Pancreas (tissue), 10 donors: ENCODE results near the gene ADAMTSL1. TPM values are rescaled to one million over a fixed set of nuclear protein-coding genes. Genes with fewer than 3 reads are reported as not detected.

Experiments used
- ATAC-seq, 4 donors: fragments of 200-7000 bp; cut with Tn5 transposase; one replicate each; pipeline versions ENCODE4 v1.8.0 to v1.9.1; 2020; ENCODE audit warnings: mild to moderate bottlenecking in 4 of 4, moderate library complexity in 4 of 4
- DNase-seq, 6 donors: peaks; one replicate each; pipeline ENCODE4 v3.0.0-alpha.2; 2020
- FAIRE-seq: peaks from 2 replicates; lab custom pipeline; 2012; peaks lifted over from hg19 to GRCh38; lab: Jason Lieb, UNC
- H3K27ac ChIP-seq, 4 donors: fragments of 200-600 bp; sonication (generic); 1 replicate in 3 of 4; 2 replicates in 1 of 4; pipeline versions ENCODE4 v1.5.0 to v1.8.0; 2020
- H3K27me3 ChIP-seq, 4 donors: fragments of 200-600 bp; one replicate each; pipeline ENCODE4 v1.8.0; 2021
- H3K36me3 ChIP-seq, 3 donors: fragments of 200-600 bp; sonication (generic) in 1 of 3; one replicate each; pipeline versions ENCODE4 v1.5.0 to v1.8.0; 2020 to 2021
- H3K4me1 ChIP-seq, 3 donors: fragments of 200-600 bp; one replicate each; pipeline ENCODE4 v1.8.0; 2021
- H3K4me3 ChIP-seq, 4 donors: fragments of 200-600 bp; sonication (generic) in 2 of 4; one replicate each; pipeline versions ENCODE4 v1.5.0 to v1.8.0; 2020 to 2021
- H3K9me3 ChIP-seq, 4 donors: fragments of 200-600 bp; one replicate each; pipeline ENCODE4 v1.8.0; 2021
- WGBS, 2 donors: extraction: QIAGEN DNeasy Blood & Tissue Kit; methylation state at CpG; one replicate each; pipeline ENCODE4 v1.1.7; 2013; 5-methylcytosine and 5-hydroxymethylcytosine counted together
- intact Hi-C, 3 donors: fragments of 100-400 bp; cut with DNase I; formaldehyde crosslinking; loops; one replicate each; pipeline versions ENCODE4 v1.11.1 to v1.14.2; 2022
- polyA plus RNA-seq, 2 donors: library from polyadenylated mRNA; stranded (reverse); fragments of 200-250 nt; gene quantifications; one replicate each; pipeline ENCODE4 v1.2.3, GENCODE V29; 2013
- total RNA-seq, 6 donors: library from RNA; stranded (reverse); fragmentation: NEBNext Ultra II Directional in 4 of 6; extraction: Animal tissue kit (Norgen Biotek cat#: 25700) in 4 of 6; gene quantifications; one replicate each; pipeline versions ENCODE4 v1.2.1 to v1.2.4, GENCODE V29; 2021 to 2023
- TF ChIP-seq, protein P1 (sequence below), 4 donors: fragments of 200-600 bp; sonication (generic) in 3 of 4; IDR thresholded peaks; one replicate each; pipeline versions ENCODE4 v1.5.0 to v1.8.0; 2021; ENCODE audit warnings: antibody characterized with exemption in 4 of 4
- donor health status: healthy with polysubstance abuse.
- donor health status: DM: no; HTN: no; CAD: no; lungs with moderate emphysema.
- donor health status: DM: no; HTN: no; CAD: no.
- donor health status: control.
- donor health status: control.
- donor health status: Bipolar disorder and iron deficiency.
- donor health status: DM: yes; HTN: yes; CAD: no.
- donor health status: DM: no; HTN: no; CAD: no.
- donor health status: DM: no; HTN: no; CAD: no.
- donor health status: DM: yes; HTN: yes; CAD: no.

ADAMTSL1 gene
- total and polyA plus RNA-seq, 8 donors = 0.24 to 2.1 (median 0.67) TPM

DNA sequence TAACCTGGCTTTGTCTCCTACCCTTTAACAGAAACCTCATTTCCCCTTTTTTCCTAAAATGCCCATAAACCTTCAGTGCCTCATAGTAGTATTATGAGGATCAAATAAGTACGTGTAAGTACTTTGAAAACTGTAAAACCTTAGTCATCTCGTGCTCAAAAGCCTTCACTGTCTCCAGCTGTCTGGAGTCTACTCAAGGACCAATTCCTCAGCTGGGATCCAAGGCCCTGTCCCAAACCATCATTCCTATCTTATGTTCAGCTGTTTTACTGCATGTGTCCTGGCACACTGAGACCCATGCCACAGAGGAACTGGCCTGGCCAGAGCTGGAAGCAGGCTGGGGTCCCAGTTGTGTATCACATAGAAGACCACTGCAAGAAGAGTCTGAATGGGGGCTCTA, 15.9 kb downstream of the ADAMTSL1 start:
- TF ChIP-seq, protein P1, sequence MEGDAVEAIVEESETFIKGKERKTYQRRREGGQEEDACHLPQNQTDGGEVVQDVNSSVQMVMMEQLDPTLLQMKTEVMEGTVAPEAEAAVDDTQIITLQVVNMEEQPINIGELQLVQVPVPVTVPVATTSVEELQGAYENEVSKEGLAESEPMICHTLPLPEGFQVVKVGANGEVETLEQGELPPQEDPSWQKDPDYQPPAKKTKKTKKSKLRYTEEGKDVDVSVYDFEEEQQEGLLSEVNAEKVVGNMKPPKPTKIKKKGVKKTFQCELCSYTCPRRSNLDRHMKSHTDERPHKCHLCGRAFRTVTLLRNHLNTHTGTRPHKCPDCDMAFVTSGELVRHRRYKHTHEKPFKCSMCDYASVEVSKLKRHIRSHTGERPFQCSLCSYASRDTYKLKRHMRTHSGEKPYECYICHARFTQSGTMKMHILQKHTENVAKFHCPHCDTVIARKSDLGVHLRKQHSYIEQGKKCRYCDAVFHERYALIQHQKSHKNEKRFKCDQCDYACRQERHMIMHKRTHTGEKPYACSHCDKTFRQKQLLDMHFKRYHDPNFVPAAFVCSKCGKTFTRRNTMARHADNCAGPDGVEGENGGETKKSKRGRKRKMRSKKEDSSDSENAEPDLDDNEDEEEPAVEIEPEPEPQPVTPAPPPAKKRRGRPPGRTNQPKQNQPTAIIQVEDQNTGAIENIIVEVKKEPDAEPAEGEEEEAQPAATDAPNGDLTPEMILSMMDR (IDR thresholded peaks at IDR 0.05) = no peak
- no peak overlapping the region for H3K27ac ChIP-seq
- no peak for ATAC-seq
- no peaks in the 10 kb centered on the region for H3K9me3 ChIP-seq
- H3K4me3 ChIP-seq = no peak overlapping the region
- WGBS, 2 donors = 58 to 61% methylated on average over 2 of the region's 2 CpGs
- no peak for DNase-seq
- no peaks in the 10 kb centered on the region for H3K36me3 ChIP-seq
- intact Hi-C loops = no loop called here
- no peak for FAIRE-seq
- H3K27me3 ChIP-seq = no peaks in the 10 kb centered on the region
- no peaks in the 10 kb centered on the region for H3K4me1 ChIP-seq

DNA sequence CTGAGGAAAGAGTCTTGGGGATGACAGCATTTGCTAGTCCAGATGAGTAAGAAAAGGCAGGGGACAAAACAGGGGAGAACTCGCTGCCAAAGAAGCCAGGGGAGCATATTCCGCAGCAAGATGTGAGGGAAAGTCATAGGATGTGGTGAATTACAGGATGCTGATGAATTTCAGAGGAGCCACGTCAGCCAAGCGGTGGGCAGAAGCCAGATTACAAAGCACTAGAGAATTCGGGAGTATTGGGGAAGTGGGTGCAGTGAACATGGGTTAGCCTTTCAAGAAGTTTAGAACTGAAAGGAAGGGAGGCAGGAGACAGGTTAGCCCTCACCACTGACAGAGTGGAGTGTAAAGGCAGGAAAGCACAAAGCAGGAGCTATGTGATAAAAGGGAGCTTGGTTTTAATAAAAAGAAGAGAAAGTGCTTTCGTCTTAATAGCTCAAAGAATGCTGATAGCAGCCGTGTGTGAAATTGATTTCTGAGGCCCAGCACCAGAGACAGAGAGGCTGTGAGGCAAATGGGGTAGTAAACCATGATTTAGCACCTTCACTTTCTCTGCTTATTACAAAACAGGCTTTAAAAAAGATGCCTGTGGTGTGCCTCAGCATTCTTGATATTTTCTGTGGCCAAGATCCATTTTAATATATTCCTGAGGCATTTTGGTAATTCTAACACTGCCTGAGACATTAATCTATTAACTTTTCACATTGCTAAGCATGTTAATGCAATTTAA, 16.9 kb downstream of the ADAMTSL1 start:
- no peaks in the 10 kb centered on the region for H3K9me3 ChIP-seq
- H3K36me3 ChIP-seq = no peaks in the 10 kb centered on the region
- WGBS, 2 donors = 48 to 49% methylated on average over 7 of the region's 7 CpGs
- no peaks in the 10 kb centered on the region for H3K27me3 ChIP-seq
- ATAC-seq = peak in 3 of 4 donors; percentile 15 to 46 (median 46)
- no peak for FAIRE-seq
- H3K27ac ChIP-seq = peak overlapping the region in 1 of 4 donors; percentile 24
- TF ChIP-seq, protein P1 (IDR thresholded peaks at IDR 0.05) = no peak
- no peak for DNase-seq
- H3K4me3 ChIP-seq = no peak overlapping the region
- no peaks in the 10 kb centered on the region for H3K4me1 ChIP-seq
- intact Hi-C loops = no loop called here

DNA sequence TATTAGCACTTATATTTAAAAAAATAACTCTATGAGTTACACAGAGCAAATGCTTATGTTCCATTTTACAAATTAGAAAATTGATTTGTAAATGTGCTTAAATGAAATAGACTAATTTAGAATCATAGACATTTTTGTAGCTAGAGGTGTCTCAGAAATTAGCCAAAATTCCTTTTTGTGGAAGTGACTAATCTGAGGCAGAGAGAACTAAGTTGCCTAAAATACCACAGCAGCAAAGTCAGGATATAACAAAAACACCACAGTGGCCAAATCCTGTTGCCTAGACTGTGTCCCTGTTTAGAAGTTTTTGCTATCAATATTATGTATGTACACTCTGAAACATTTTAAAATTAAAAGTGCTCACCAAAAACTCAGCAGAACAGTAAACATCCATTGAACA, 18.7 kb downstream of the ADAMTSL1 start:
- Histone ChIP-seq H3K4me1 (no peaks in the 10 kb centered on the region), H3K27me3 (no peaks in the 10 kb centered on the region), H3K4me3 (no peak overlapping the region), H3K36me3 (no peaks in the 10 kb centered on the region), H3K9me3 (no peaks in the 10 kb centered on the region), H3K27ac (no peak overlapping the region)
- DNase-seq (no peak), ATAC-seq (no peak), FAIRE-seq (no peak)
- intact Hi-C loops = no loop called here
- TF ChIP-seq, protein P1 (IDR thresholded peaks at IDR 0.05) = no peak

DNA sequence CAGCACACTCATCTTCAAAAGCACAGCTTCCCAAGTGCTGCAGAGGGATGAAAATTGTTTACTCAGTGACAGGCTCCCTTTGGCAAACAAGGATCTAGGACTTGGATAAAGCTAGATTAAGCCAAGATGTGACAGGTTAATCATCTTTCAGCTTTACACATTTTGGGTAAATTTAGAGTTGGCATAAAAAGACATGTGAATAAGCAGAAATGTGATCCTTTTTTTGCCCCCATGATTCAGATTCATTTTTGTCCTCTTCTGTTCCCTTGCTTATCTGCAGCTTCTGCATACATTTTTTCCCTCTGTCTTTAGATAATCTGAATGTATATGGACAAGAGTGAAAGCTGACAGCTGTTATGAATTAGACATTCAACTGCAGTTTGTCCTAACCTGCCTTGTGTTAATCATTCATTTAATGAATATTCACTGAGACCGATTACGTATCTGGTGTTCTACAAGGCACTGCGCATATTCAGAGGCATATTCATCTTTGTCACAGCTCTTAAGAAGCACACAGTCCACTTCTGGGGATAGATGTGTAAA, 19.6 kb downstream of the ADAMTSL1 start:
- H3K4me1 ChIP-seq = no peaks in the 10 kb centered on the region
- FAIRE-seq = no peak

More for the DNA sequence above, 19.6 kb downstream of the ADAMTSL1 start:
- Histone ChIP-seq H3K27me3 (no peaks in the 10 kb centered on the region), H3K36me3 (no peaks in the 10 kb centered on the region), H3K4me3 (no peak overlapping the region), H3K9me3 (no peaks in the 10 kb centered on the region), H3K27ac (no peak overlapping the region)
- ATAC-seq = peak in 1 of 4 donors; percentile 25
- DNase-seq = no peak
- WGBS, 2 donors = 37 to 42% methylated on average over 3 of the region's 3 CpGs
- intact Hi-C loops = no loop called here
- TF ChIP-seq, protein P1 (IDR thresholded peaks at IDR 0.05) = no peak
